ENCODE data around the gene MSL2. TPM values are rescaled to one million over a fixed set of nuclear protein-coding genes. Genes with fewer than 3 reads are reported as not detected.
"Not testable (repeated sequence)": the region's sequence is repeated elsewhere in the genome, so short reads cannot be mapped to it uniquely, and the experiment has no call there.

The MSL2 gene
- total RNA-seq, 1 donor from 2014 or later, result 59.4 TPM

GRCh38 chr3:136134091-136134490, 62.0 kb downstream of the MSL2 start:
- H3K4me1 Mint-ChIP-seq, result peaks cover 2% of the 10 kb centered on the region
- no peak for TF ChIP-seq CTCF (IDR thresholded peaks at IDR 0.05)
- POLR2A ChIA-PET, result no interaction called here
- DNase-seq, result no peak
- H3K27ac Mint-ChIP-seq, result no peak overlapping the region
- no peaks in the 10 kb centered on the region for H3K27me3 Mint-ChIP-seq
- intact Hi-C loops (cut with micrococcal nuclease), result no loop called here
- no peak for ATAC-seq (ENCODE audit: low read depth)
- no peaks in the 10 kb centered on the region for H3K9me3 Mint-ChIP-seq
- no peak overlapping the region for H3K4me3 Mint-ChIP-seq
- CTCF ChIA-PET, result no interaction called here
- H3K36me3 Mint-ChIP-seq (ENCODE audit: low read depth), result no peaks in the 10 kb centered on the region

- H3K36me3 Mint-ChIP-seq (ENCODE audit: low read depth); H3K27me3 Mint-ChIP-seq; POLR2A ChIA-PET; ATAC-seq (ENCODE audit: low read depth); CTCF ChIA-PET; DNase-seq; H3K4me1 Mint-ChIP-seq; H3K9me3 Mint-ChIP-seq; H3K27ac Mint-ChIP-seq; intact Hi-C loops (cut with micrococcal nuclease); H3K4me3 Mint-ChIP-seq: not testable (repeated sequence)
These were observed 64.5 kb downstream of the MSL2 start for GRCh38 chr3:136131647-136132046.

DNA sequence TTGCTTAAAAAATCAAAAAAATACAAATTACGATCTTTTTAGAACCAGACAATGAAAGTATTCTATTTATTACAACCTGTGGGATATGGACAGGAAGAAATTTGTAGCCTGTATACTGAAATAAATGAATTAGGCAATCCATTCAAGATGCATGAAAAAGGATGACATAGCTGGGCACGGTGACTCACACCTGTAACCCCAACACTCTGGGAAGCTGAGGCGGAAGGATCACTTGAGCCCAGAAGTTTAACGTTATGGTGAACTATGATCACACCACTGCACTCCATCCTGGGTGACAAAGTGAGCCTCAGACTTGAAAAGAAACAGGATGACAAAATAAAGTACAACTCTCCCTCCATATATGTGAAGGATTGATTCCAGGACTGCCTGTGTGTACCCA, 74.1 kb downstream of the MSL2 start:
- H3K36me3 Mint-ChIP-seq (ENCODE audit: low read depth), result no peaks in the 10 kb centered on the region
- POLR2A ChIA-PET, result no interaction called here
- intact Hi-C loops (cut with micrococcal nuclease), result no loop called here

DNA sequence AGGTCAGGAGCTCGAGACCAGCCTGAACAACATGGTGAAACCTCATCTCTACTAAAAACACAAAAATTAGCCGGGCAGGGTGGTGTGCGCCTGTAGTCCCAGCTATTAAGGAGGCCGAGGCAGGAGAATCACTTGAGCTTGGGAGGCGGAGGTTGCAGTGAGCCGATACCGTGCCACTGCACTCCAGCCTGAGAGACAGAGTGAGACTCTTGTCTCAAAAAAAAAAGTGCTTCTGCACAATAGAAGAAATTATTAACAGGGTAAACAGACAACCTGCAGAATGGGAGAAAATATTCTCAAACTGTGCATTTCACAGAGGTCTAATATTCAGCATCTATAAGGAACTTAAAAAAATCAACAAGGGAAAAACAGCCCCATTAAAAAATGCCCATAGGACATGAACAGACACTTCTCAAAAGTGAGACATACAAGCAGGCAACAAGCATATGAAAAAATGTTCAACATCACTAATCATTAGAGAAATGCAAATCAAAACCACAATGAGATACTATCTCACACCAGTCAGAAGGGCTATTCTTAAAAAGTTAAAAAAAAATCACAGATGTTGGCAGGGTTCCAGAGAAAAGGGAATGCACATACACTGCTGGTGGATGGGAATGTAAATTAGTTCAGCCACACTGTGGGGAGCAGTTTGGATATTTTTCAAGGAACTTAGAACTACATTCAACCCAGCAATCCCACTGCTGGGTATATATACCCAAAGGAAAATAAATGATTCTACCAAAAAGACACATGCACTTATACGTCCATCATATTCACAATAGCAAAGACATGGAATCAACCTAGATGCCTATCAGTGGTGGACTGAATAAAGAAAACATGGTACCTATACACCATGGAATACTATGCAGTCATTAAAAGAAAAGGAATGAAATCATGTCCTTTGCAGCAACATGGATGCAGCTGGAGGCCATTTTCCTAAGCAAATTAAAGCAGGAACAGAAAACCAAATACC, 75.5 kb downstream of the MSL2 start:
- ATAC-seq (ENCODE audit: low read depth) (peak; percentile 7), DNase-seq (no peak)
- Mint-ChIP-seq H3K4me3 (no peak overlapping the region), H3K27me3 (peaks cover 3% of the 10 kb centered on the region), H3K4me1 (peaks cover 12% of the 10 kb centered on the region), H3K9me3 (no peaks in the 10 kb centered on the region), H3K27ac (no peak overlapping the region), H3K36me3 (ENCODE audit: low read depth) (no peaks in the 10 kb centered on the region)
- no peak for TF ChIP-seq CTCF (IDR thresholded peaks at IDR 0.05)
- ChIA-PET CTCF (no interaction called here), POLR2A (no interaction called here)
- intact Hi-C loops (cut with micrococcal nuclease), result no loop called here

More for the DNA sequence above, 74.1 kb downstream of the MSL2 start:
- H3K4me1 Mint-ChIP-seq, result peaks cover 12% of the 10 kb centered on the region
- no peak overlapping the region for H3K27ac Mint-ChIP-seq
- H3K9me3 Mint-ChIP-seq, result no peaks in the 10 kb centered on the region
- CTCF ChIA-PET, result no interaction called here
- no peak overlapping the region for H3K4me3 Mint-ChIP-seq
- DNase-seq (no peak), ATAC-seq (ENCODE audit: low read depth) (no peak)
- no peak for TF ChIP-seq CTCF (IDR thresholded peaks at IDR 0.05)
- peaks cover 2% of the 10 kb centered on the region for H3K27me3 Mint-ChIP-seq

- H3K9me3 Mint-ChIP-seq; POLR2A ChIA-PET; H3K27ac Mint-ChIP-seq; H3K4me3 Mint-ChIP-seq; ATAC-seq (ENCODE audit: low read depth); H3K36me3 Mint-ChIP-seq (ENCODE audit: low read depth); CTCF ChIA-PET; DNase-seq; H3K27me3 Mint-ChIP-seq; intact Hi-C loops (cut with micrococcal nuclease): not testable (repeated sequence)
- H3K4me1 Mint-ChIP-seq, result peaks cover 12% of the 10 kb centered on the region
These were observed 76.4 kb downstream of the MSL2 start for GRCh38 chr3:136119783-136120182.

DNA sequence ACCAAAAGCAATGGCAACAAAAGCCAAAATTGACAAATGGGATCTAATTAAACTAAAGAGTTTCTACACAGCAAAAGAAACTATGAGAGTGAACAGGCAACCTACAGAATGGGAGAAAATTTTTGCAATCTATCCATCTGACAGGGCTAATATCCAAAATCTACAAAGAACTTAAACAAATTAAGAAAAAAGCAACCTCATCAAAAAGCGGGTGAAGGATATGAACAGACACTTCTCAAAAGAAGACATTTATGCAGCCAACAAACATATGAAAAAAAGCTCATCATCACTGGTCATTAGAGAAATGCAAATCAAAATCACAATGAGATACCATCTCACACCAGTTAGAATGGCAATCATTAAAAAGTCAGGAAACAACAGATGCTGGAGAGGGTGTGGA, 76.8 kb downstream of the MSL2 start:
- CTCF ChIA-PET; DNase-seq; H3K36me3 Mint-ChIP-seq (ENCODE audit: low read depth); H3K9me3 Mint-ChIP-seq; intact Hi-C loops (cut with micrococcal nuclease); POLR2A ChIA-PET; H3K27me3 Mint-ChIP-seq; ATAC-seq (ENCODE audit: low read depth); H3K4me3 Mint-ChIP-seq; H3K27ac Mint-ChIP-seq: not testable (repeated sequence)
- peaks cover 12% of the 10 kb centered on the region for H3K4me1 Mint-ChIP-seq

Measured in activated B cell treated with CpG ODN at 0.5 μM for 24 hours (primary cell).